ENCODE results near the gene SYNJ1.

The SYNJ1 gene

DNA sequence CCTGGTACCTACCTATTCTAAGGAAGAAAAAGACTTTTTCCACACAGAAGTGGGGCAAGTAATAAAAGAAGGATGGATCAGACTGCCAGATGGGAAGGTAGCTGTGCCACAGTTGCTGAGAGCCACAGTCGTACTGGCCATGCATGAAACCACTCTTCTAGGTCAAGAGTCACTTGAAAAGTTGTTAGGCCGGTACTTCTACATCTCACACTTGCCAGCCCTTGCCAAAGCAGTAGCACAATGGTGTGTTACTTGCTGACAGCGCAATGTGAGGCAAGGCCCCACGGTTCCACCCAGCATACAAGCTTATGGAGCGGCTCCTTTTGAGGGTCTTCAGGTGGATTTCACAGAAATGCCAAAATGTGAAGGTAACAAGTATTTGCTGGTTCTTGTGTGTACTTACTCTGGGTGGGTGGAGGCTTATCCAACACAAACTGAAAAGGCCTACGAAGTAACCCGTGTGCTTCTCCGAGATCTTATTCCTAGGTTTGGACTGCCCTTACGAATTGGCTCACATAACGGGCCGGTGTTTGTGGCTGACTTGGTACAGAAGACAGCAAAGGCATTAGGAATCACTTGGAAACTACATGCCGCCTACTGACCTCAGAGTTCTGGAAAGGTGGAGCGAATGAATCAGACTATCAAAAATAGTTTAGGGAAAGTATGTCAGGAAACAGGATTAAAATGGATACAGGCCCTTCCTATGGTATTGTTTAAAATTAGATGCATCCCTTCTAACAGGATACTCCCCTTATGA lies 66.6 kb downstream of the SYNJ1 start:
- H3K27ac ChIP-seq = peak overlapping the region; percentile 54
- TF ChIP-seq ZFX (IDR thresholded peaks at IDR 0.05) = 0 out of 2 replicates have a peak, but pooled peaks have one; percentile 10
- TF ChIP-seq, protein P1, sequence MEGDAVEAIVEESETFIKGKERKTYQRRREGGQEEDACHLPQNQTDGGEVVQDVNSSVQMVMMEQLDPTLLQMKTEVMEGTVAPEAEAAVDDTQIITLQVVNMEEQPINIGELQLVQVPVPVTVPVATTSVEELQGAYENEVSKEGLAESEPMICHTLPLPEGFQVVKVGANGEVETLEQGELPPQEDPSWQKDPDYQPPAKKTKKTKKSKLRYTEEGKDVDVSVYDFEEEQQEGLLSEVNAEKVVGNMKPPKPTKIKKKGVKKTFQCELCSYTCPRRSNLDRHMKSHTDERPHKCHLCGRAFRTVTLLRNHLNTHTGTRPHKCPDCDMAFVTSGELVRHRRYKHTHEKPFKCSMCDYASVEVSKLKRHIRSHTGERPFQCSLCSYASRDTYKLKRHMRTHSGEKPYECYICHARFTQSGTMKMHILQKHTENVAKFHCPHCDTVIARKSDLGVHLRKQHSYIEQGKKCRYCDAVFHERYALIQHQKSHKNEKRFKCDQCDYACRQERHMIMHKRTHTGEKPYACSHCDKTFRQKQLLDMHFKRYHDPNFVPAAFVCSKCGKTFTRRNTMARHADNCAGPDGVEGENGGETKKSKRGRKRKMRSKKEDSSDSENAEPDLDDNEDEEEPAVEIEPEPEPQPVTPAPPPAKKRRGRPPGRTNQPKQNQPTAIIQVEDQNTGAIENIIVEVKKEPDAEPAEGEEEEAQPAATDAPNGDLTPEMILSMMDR (conservative IDR thresholded peaks at IDR 0.05) = peak; percentile 2; the same call in 1 of the 2 replicates

DNA sequence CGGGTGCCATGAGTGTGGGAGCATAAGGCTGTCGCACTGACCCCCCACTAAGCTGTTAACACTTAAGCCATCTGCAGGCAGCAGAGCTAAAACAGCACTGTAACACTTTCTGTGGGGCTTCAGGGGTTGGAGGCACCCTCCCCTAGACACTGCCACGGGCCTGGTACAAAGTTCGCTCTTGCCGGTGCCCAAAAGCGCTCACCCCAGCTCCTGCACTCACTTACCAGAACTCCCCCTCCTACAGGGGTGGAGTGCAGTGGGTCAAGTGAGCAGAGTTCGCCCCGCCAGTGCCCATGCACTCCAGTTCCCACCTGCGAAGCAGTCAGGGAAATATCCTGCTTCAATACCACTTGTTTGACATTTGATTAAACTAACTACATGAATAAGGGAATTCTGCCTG lies 69.3 kb downstream of the SYNJ1 start:
- TF ChIP-seq, protein P1 (conservative IDR thresholded peaks at IDR 0.05) = no peak
- TF ChIP-seq ZFX (IDR thresholded peaks at IDR 0.05) = no peak

DNA sequence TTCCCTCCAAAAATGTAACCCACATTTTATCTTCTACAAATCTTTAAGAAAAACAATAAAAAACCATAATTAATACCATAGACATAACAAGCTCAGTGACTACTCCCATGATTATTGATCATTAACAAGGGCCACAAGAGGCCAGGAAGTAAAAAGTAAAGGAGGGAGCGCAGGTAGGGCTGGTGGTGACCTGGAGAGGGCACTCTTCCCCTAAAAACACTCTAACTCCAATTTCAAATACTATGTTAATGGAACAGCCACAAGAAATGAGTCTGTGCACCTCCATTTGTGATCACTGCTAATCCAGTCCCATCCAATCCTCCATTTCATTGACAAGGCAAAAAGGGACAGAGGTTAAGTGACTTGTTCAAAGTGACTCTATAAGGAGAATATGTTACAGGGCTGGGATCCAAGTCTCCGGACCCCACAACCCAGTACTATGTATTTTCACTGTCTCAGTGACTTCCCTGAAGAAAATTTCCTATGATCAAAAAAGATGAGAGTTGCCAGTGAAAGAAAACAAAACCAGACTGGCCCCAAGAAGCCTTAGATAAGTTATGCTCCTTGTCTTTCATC lies 74.4 kb downstream of the SYNJ1 start:
- no peak for TF ChIP-seq ZFX (IDR thresholded peaks at IDR 0.05)
- TF ChIP-seq, protein P1 (conservative IDR thresholded peaks at IDR 0.05) = peak; percentile 85
- H3K27ac ChIP-seq = no peak overlapping the region

More for the DNA sequence above, 69.3 kb downstream of the SYNJ1 start:
- H3K27ac ChIP-seq = no peak overlapping the region

DNA sequence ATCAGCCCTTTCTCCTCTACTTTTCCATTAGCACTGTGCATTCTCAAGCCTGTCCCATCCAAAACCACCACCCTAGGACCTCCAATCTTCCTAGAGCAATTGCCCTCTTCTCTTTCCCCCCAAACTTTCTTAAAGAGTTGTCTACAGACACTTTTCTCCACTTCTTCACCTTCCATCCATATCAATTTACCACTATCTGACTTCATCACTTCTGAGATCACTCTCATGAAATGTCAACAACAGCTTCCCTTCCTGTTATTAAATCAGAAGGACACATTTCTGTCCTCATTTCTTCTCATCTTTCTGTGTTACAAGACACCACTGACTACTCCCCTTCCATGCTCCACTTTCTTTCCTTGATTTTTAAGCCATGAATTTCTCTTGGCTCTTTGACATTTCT lies 79.6 kb downstream of the SYNJ1 start:
- no peak for TF ChIP-seq ZFX (IDR thresholded peaks at IDR 0.05)
- TF ChIP-seq, protein P1 (conservative IDR thresholded peaks at IDR 0.05) = no peak
- H3K27ac ChIP-seq = no peak overlapping the region

DNA sequence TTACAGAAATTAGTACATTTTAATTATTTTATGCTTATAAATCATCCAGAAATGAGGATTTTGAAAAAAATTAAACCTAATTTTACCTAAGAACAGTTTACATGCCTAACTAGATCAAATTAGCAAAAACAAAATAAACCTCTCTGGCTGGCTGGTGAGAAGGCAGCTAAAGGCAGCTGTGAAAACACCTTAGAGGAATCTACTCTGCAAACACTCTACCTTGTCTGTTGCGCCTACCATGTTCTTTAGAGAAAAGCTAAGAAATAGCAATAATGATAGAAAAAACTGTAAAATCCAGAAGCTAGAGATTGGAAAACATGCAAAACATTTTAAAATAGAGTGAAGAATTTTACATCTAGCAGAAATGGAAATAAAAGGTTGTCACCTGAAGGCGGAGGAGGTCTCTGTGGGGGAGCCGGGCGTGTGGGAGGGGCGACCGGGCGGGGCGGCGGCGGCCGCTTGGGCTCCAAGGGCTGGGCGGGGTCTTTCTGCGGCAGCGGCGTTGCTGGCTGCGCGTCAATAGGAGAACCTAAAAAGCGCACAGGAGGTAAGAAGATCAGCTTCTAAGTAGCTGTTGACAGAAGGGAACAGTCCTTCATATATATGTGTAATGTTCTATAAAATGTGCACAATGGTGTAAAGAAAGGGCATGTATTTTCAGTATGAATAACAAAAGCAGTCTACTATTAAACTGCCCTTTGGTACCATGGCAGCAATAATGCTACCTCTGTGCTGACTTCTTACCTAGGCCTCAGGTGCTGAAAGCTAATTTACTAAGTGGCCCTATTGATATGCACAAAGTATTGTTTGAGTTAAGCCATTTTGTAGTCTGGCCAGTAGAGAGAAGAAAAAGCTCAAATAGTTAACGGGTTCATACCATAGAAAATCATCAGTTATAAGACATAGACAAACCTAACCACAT lies 82.3 kb downstream of the SYNJ1 start:
- TF ChIP-seq, protein P1 (conservative IDR thresholded peaks at IDR 0.05) = no peak
- no peak for TF ChIP-seq ZFX (IDR thresholded peaks at IDR 0.05)
- no peak overlapping the region for H3K27ac ChIP-seq

DNA sequence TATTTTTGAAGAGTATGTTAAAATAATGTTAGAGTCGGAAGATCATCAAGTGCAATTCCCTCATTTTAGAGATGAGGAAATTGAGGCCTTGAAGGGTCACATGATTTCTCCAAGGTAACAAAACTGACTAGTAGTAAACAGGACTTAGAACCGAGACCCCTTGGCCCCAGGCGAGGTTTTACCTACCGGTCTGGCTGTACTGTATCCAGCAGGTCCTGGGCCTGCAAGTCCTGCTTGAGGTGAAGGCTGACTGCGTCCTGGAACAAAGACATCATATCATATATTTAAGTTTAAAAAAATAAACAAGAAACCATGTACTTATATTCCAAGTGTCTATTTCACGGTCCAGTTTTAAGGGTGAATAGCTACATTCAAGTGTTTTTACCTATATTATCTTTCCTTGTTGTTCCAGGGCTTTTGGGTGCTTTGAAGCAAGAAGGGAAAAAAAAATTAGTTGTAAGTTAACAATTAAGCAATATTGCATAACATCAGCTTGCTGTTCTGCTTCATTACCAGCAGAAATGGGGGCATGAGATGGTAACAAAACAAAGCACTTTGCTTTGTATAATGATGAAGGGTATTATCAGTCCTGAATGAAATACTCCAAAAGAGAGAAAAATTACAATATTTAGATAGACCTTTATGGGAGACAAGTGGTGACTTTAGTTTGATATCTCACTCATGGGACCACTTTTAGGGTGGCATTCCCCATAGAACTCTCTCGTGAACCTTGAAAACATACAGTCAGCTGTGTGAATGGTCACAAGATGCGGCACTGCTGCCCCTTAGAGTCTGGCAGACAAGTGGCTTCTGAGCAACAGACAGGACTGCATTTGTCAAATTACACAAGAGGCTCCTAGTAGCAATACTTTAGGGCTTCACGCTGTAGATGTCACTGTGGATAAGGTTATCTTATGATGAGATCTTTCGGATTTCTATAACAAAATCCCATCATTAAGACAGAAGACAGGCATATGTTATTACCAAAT lies 85.8 kb downstream of the SYNJ1 start:
- H3K27ac ChIP-seq = no peak overlapping the region
- TF ChIP-seq, protein P1 (conservative IDR thresholded peaks at IDR 0.05) = no peak
- no peak for TF ChIP-seq ZFX (IDR thresholded peaks at IDR 0.05)

Data from C4-2B (cell line).